Measurements from ENCODE around the gene TMA16.

TMA16 gene

DNA sequence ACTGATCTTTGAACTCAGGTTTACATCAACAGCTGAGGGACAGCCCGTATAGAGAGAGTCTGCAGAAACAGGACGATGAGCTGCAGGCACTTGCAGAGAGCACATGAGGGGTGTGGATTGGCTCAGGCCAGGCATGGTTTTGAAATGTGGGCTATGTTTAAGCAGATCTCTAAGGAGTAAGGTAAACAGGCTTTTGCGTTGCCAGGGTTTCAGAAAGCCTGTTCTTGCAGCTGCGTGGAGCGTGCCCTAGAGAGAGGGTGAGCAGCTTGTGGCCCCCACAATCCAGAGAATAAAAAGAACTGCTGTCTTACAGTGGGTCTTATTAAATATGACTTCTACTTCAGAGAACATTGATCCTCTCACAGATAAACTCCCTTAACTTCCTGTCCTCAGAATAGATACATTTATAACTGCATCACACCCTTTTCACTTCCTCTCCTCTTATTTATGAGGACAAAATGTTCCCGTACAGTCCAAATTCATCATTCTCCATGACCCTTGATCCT lies 64.1 kb downstream of the TMA16 start:
- no peak for DNase-seq (ENCODE audit: low read depth in 1 of 2, low spot score in 1 of 2)

- DNase-seq (ENCODE audit: low read depth in 1 of 2, low spot score in 1 of 2): no peak
Observed at GRCh38 chr4:163562496-163562895, 68.0 kb downstream of the TMA16 start.

- DNase-seq (ENCODE audit: low read depth in 1 of 2, low spot score in 1 of 2): no peak
Observed at GRCh38 chr4:163563592-163563991, 69.1 kb downstream of the TMA16 start.

- DNase-seq (ENCODE audit: low read depth in 1 of 2, low spot score in 1 of 2): no peak
Observed at GRCh38 chr4:163564221-163564720, 69.8 kb downstream of the TMA16 start.

- DNase-seq (ENCODE audit: low read depth in 1 of 2, low spot score in 1 of 2): no peak
Observed at GRCh38 chr4:163565226-163566135, 71.0 kb downstream of the TMA16 start.

GRCh38 chr4:163566257-163566796 lies 71.8 kb downstream of the TMA16 start:
- DNase-seq (ENCODE audit: low read depth in 1 of 2, low spot score in 1 of 2): no peak

GRCh38 chr4:163568843-163569242 lies 74.4 kb downstream of the TMA16 start:
- no peak for DNase-seq (ENCODE audit: low read depth in 1 of 2, low spot score in 1 of 2)

Measured in activated T-helper 1 cell treated with anti-CD3 and anti-CD28 coated beads, Interleukin-2, amount 50 U/mL, for 16 hours (primary cell).